Thyroid gland (tissue), 4 donors: ENCODE data around the gene DPYSL3.

ENCODE experiments used
- CTCF ChIP-seq, 6 experiments: fragments of 200-600 bp in 3 of 6; fragments of 450-650 bp in 3 of 6; sonication (generic) in 3 of 6; IDR thresholded peaks; one replicate each; pipeline ENCODE4 v1.5.1; 2016 to 2019; ENCODE audit warnings: antibody characterized with exemption in 6 of 6, mild to moderate bottlenecking in 2 of 6, inconsistent platforms in 1 of 6, moderate library complexity in 1 of 6
- POLR2A ChIP-seq, 2 donors: fragments of 450-650 bp; IDR thresholded peaks; one replicate each; pipeline ENCODE4 v1.6.1; 2017; ENCODE audit warnings: antibody characterized with exemption in 2 of 2, mild to moderate bottlenecking in 2 of 2, moderate library complexity in 1 of 2

GRCh38 chr5:147359581-147359980, 150.3 kb downstream of the DPYSL3 start:
- no peak for TF ChIP-seq CTCF (IDR thresholded peaks at IDR 0.05)
- no peak for TF ChIP-seq POLR2A (IDR thresholded peaks at IDR 0.05)
